Hypothalamus (tissue), 51 donors: ENCODE measurements around the gene APBA1.
A peak's percentile ranks its signal among the peaks of the same experiment; 100 is the strongest.

Experiments
- DNase-seq, 51 donors: peaks; one replicate each; lab custom pipeline; 2025; lab: John Stamatoyannopoulos, UW

APBA1 gene

GRCh38 chr9:69580582-69581214 is 91.5 kb downstream of the APBA1 start:
- no peak for DNase-seq

GRCh38 chr9:69579760-69580581 is 92.2 kb downstream of the APBA1 start:
- DNase-seq, result no peak

- DNase-seq, result no peak
Observed at GRCh38 chr9:69579032-69579758, 93.0 kb downstream of the APBA1 start.

- DNase-seq, result peak in 4 of 51 donors; percentile 13 to 37 (median 18)
Observed at GRCh38 chr9:69578026-69578425, 94.1 kb downstream of the APBA1 start.

DNA sequence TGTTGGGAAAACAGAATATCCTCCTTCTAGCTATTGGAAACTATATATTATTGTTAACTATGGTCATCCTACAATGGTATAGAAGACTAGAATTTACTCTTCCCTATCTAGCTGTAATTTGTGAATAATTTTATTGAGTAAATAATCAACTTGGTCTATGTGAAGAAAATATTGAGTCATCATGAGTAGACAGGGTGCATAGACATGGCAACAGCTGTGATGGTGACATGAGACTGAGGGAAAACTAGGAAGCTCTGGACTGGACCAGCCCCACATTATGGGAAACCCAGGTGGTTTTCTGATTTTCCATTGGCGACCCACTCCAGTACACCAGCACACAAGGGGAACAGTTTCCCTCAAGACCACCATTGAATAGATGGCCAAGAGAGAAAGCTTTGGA is 95.0 kb downstream of the APBA1 start:
- DNase-seq, result no peak

DNA sequence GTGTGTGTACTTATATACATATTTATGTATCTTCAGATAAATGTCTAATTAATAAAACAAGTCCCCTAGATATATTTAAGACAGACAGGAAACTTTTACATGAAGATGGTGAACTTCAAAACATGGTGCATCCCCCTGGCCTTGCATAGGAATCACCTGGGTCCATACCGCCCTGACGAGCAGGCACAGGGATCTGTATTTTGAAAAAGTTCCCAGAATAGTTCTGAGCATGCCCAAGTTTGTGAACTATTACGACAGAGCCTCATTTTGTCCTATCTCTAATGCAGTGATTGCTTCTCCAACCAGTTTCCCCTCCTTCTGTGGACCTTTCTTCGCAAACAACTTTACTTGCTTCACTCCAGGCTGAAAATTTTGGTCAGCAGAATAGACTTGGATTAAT is 98.1 kb downstream of the APBA1 start:
- no peak for DNase-seq

DNA sequence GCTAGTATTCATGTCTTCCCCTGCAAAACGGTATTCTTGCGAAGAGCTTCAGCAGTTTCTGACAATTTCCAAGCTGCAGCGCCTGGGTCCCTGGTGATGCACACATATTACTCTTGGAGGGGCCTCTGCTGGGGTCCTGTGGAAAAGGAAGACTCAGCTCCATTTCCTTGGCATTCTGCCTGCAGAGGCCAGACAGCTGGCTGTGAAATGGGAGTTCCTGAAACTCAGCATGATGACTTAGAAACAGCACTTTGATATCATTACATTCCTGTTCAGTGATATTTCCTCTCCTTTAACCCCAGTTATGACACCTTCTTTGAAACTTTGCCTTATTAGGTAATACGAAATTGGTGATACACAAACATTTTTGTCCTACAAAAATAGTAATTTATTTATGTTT is 98.5 kb downstream of the APBA1 start:
- DNase-seq, result no peak

DNA sequence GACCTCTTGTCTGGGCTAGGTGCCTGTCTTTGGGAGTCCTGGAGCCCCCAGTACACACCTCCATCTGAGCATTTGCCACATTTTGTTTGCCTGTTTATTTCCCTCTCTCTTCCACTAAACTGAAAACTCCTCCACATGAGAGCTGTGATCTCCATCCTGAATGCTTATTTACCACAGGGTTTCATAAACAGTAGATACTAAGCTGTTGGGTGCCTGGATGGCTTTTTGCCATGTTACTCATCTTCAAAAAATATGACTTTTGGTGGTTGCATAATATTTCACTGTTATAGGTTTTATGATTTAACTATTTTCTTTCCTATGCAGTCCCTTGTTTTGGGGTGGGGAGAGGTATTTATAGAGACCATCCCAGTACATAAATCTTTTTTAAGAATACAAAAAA is 99.6 kb downstream of the APBA1 start:
- DNase-seq, result no peak

GRCh38 chr9:69571032-69571431 is 101.1 kb downstream of the APBA1 start:
- DNase-seq, result no peak

- DNase-seq, result no peak
Observed at GRCh38 chr9:69569738-69570451, 102.3 kb downstream of the APBA1 start.

DNA sequence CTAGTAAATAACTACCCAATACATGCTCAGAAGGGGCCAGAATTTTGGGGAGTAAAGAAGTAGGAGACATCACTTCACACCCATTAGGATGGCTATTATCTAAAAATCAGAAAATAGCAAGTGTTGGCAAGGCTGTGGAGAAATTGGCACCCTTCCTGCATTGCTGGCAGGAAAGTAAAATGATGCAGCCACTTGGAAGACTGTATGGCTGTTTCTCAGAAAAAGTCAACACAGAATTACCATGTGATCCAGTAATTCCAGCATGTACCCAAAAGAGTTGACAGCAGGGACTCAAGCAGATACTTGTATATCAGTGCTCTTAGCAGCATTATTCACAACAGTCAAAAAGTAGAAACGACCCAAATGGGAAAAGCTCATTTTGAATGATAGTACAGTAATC is 107.6 kb downstream of the APBA1 start:
- DNase-seq, result peak in 1 of 51 donors; percentile 6

GRCh38 chr9:69559126-69559525 is 113.0 kb downstream of the APBA1 start:
- DNase-seq, result no peak

DNA sequence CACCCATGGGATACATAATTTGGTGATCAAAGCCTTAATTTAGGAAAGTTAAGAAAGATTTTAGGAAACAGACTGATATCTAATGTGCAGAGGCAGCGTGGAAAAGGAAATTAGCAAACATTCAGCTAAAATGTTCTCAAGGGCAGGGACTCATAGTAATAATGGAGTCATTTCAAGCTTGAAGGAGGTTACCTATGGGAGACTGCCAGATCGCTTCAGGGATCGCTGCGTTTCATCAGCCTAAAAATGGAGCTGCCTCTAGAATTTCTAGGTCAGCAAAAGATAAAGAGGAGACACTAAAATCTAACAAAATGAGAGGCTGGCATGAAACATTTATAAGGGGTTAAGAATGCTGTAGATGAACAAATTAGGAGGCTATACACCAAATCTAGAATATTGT is 115.5 kb downstream of the APBA1 start:
- no peak for DNase-seq

- DNase-seq, result no peak
Observed at GRCh38 chr9:69555802-69556201, 116.4 kb downstream of the APBA1 start.

GRCh38 chr9:69554945-69555344 is 117.2 kb downstream of the APBA1 start:
- DNase-seq, result no peak

DNA sequence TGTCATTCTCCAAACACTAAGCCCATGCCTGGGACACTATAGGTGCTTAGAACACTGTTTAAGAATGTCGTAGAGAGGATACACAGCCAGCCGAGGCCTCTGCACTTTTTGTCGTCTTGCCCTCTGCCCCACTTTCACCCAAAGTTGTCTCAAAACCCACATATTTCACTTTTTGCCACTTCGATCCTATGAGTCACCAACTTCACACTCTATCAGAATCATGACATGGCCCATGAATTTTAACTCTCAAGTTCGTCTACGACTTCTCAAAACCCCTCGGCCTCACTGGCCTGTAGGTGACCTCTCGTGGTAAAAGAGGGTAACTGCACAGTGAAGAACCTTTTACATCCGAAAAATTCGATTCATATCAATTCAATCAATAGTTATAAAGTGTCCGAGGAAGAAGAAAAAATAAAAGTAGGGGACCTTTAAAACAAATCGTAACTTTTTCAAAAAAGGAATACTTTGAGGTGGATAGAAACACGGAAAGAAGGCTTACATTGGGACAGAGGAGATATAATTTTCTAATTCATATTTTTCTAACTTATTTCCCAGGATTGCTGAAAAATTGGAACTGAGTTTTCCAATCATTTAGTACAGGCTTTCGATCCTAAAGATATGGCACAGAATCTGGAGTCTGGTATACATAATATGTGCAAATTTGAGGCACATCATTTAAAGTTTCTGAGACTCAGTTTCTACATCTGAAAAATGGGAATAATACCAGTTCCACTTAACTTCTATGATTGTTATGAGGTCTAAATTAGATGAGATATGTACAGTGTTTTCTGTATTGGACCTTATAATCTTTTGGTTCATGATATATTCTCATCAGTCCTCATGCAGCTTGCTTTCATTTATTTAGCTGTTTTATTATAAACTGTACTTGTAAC is 122.6 kb downstream of the APBA1 start:
- peak in 9 of 51 donors; percentile 8 to 26 (median 13) for DNase-seq

- peak in 10 of 51 donors; percentile 8 to 33 (median 20) for DNase-seq
Observed at GRCh38 chr9:69548681-69549080, 123.5 kb downstream of the APBA1 start.

DNA sequence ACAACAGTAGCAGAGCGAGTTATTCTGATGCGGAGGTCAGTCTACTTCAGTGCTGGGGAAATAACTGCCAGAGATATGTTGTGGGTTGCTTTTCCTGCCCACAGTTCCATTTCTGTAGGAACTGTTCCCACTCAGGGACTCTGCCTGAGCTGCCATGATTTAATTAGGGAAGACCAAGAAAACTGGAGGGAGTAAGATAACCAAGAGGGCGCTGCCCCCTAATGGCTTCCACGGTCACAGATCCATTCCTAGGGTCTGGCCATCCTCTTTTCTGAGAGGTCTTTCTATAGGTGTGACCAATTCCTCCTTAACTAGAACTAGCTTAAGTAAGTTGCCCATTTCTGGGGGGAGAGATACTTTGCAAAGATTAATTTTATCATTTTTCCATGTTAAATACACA is 125.9 kb downstream of the APBA1 start:
- peak in 7 of 51 donors; percentile 2 to 32 (median 11) for DNase-seq

GRCh38 chr9:69542942-69543704 is 129.0 kb downstream of the APBA1 start:
- DNase-seq, result peak in 36 of 51 donors; percentile 2 to 68 (median 39)
